ENCODE results near the gene PALM2AKAP2. TPM values are rescaled to one million over a fixed set of nuclear protein-coding genes. Genes with fewer than 3 reads are reported as not detected.

Gene PALM2AKAP2
- total and polyA plus RNA-seq, 9 of the 15 experiments (the other 6 are each of a cell fraction or from before 2014, with no cell fraction given): not detected

- TF ChIP-seq ATF3 (IDR thresholded peaks at IDR 0.05): peak; percentile 84
- no peak for TF ChIP-seq ATF3 (CRISPR knock-in tag; conservative IDR thresholded peaks at IDR 0.05)
- TF ChIP-seq ZNF507 (tag; conservative IDR thresholded peaks at IDR 0.05): no peak
- TF ChIP-seq THRAP3 (IDR thresholded peaks at IDR 0.05; ENCODE audit: borderline replicate concordance): no peak
- no peak for TF ChIP-seq MLLT1 (IDR thresholded peaks at IDR 0.05)
- TF ChIP-seq KLF1 (tag; IDR thresholded peaks at IDR 0.05): no peak
- TF ChIP-seq CHD7 (IDR thresholded peaks at IDR 0.05; ENCODE audit: low read depth, low read length): no peak
- TF ChIP-seq ZNF311 (CRISPR knock-in tag; IDR thresholded peaks at IDR 0.05): no peak
- peak; percentile 16; the same call in 1 of the 2 replicates for TF ChIP-seq SMARCA4 (IDR thresholded peaks at IDR 0.05)
- TF ChIP-seq ARID3B (CRISPR knock-in tag; IDR thresholded peaks at IDR 0.05; ENCODE audit: borderline replicate concordance): no peak
- TF ChIP-seq ZZZ3 (IDR thresholded peaks at IDR 0.05): no peak
- TF ChIP-seq JUND (IDR thresholded peaks at IDR 0.05; ENCODE audit: borderline replicate concordance, low read depth, low read length): peak; percentile 25; the same call in 1 of the 2 replicates
- TF ChIP-seq JUND (tag; IDR thresholded peaks at IDR 0.05; ENCODE audit: borderline replicate concordance, low read depth, low read length): peak; percentile 43; the same call in 1 of the 3 replicates
These were observed 36.5 kb downstream of the PALM2AKAP2 start (continued) for GRCh38 chr9:109816490-109816889.

Measured in K562 (cell line).